HG03457 (cell line): Measurements from ENCODE around the gene GLB1L.
A peak's percentile ranks its signal among the peaks of the same experiment; 100 is the strongest.
"Not testable (repeated sequence)": the region's sequence is repeated elsewhere in the genome, so short reads cannot be mapped to it uniquely, and the experiment has no call there.

ENCODE experiments used
- ATAC-seq: cut with Tn5 transposase; IDR thresholded peaks from one replicate; pipeline ENCODE4 v1.9.1; 2021; ENCODE audit warnings: moderate number of reproducible peaks; ENCODE audit not compliant: unreplicated experiment

The GLB1L gene

GRCh38 chr2:219245148-219245898, at the start of gene GLB1L, which contains the start of gene STK16:
GLB1L (minus strand) TSS chr2:219245444; CDS start chr2:219243573, 1,871 bp downstream.
STK16 (plus strand) TSS chr2:219245479; CDS start chr2:219246000, 521 bp downstream.
- peak; percentile 50 for ATAC-seq

GRCh38 chr2:219294356-219295351, 49.4 kb upstream of the GLB1L start:
- peak; percentile 69 for ATAC-seq

- no peak for ATAC-seq
Observed at GRCh38 chr2:219293736-219294231, 48.5 kb upstream of the GLB1L start.

GRCh38 chr2:219292616-219293015, 47.4 kb upstream of the GLB1L start:
- ATAC-seq = no peak

- ATAC-seq = no peak
Observed at GRCh38 chr2:219291910-219292490, 46.8 kb upstream of the GLB1L start.

GRCh38 chr2:219291394-219291793, 46.1 kb upstream of the GLB1L start:
- ATAC-seq = no peak

- ATAC-seq = no peak
Observed at GRCh38 chr2:219290381-219291171, 45.3 kb upstream of the GLB1L start.

GRCh38 chr2:219289537-219290361, 44.5 kb upstream of the GLB1L start:
- ATAC-seq = no peak

- no peak for ATAC-seq
Observed at GRCh38 chr2:219289195-219289536, 43.9 kb upstream of the GLB1L start.

GRCh38 chr2:219287580-219288265, 42.5 kb upstream of the GLB1L start:
- ATAC-seq = no peak

- not testable (repeated sequence) for ATAC-seq
Observed at GRCh38 chr2:219287116-219287440, 41.8 kb upstream of the GLB1L start.

- no peak for ATAC-seq
Observed at GRCh38 chr2:219286436-219287115, 41.3 kb upstream of the GLB1L start.

GRCh38 chr2:219285894-219286425, 40.7 kb upstream of the GLB1L start:
- ATAC-seq = no peak

- ATAC-seq = no peak
Observed at GRCh38 chr2:219285373-219285735, 40.1 kb upstream of the GLB1L start.

GRCh38 chr2:219284501-219285372, 39.5 kb upstream of the GLB1L start:
- ATAC-seq = no peak

GRCh38 chr2:219282943-219283581, 37.8 kb upstream of the GLB1L start:
- ATAC-seq = no peak

GRCh38 chr2:219282375-219282774, 37.1 kb upstream of the GLB1L start:
- no peak for ATAC-seq
